Amygdala (tissue), 56 donors: ENCODE results near the gene CFHR3.
"Not testable (repeated sequence)": the region's sequence is repeated elsewhere in the genome, so short reads cannot be mapped to it uniquely, and the experiment has no call there.

ENCODE experiments used
- DNase-seq, 56 donors: peaks; one replicate each; lab custom pipeline; 2025; lab: John Stamatoyannopoulos, UW

Gene CFHR3

GRCh38 chr1:196774603-196775002 lies at the start of gene CFHR3:
Gene CFHR3, plus strand, starts transcription at chr1:196774840. Its CDS starts 47 bp downstream, at chr1:196774887.
- DNase-seq = no peak

GRCh38 chr1:196732526-196732925 lies 42.1 kb upstream of the CFHR3 start:
- no peak for DNase-seq

GRCh38 chr1:196733091-196733970 lies 41.3 kb upstream of the CFHR3 start:
- no peak for DNase-seq

GRCh38 chr1:196734006-196734405 lies 40.6 kb upstream of the CFHR3 start:
- no peak for DNase-seq

GRCh38 chr1:196734460-196734859 lies 40.2 kb upstream of the CFHR3 start:
- DNase-seq = no peak

GRCh38 chr1:196738730-196739129 lies 35.9 kb upstream of the CFHR3 start:
- no peak for DNase-seq

GRCh38 chr1:196743244-196743643 lies 31.4 kb upstream of the CFHR3 start:
- not testable (repeated sequence) for DNase-seq

GRCh38 chr1:196765019-196765740 lies 9.5 kb upstream of the CFHR3 start:
- not testable (repeated sequence) for DNase-seq

GRCh38 chr1:196769823-196770222 lies 4.8 kb upstream of the CFHR3 start:
- DNase-seq = not testable (repeated sequence)

GRCh38 chr1:196773713-196774112 lies 927 bp upstream of the CFHR3 start:
- no peak for DNase-seq

- DNase-seq = no peak
Measured at GRCh38 chr1:196774175-196774574, 465 bp upstream of the CFHR3 start.

- no peak for DNase-seq
Measured at GRCh38 chr1:196777603-196778002, 3.0 kb downstream of the CFHR3 start.

- DNase-seq = no peak
Measured at GRCh38 chr1:196779093-196779492, 4.5 kb downstream of the CFHR3 start.

- DNase-seq = not testable (repeated sequence)
Measured at GRCh38 chr1:196791252-196791651, 16.6 kb downstream of the CFHR3 start.

- not testable (repeated sequence) for DNase-seq
Measured at GRCh38 chr1:196794103-196794502, 19.5 kb downstream of the CFHR3 start.

GRCh38 chr1:196797891-196798290 lies 23.3 kb downstream of the CFHR3 start:
- DNase-seq = no peak

- not testable (repeated sequence) for DNase-seq
Measured at GRCh38 chr1:196801920-196802319, 27.3 kb downstream of the CFHR3 start.

GRCh38 chr1:196808529-196809235 lies 34.0 kb downstream of the CFHR3 start:
- DNase-seq = no peak

- DNase-seq = not testable (repeated sequence)
Measured at GRCh38 chr1:196817442-196817841, 42.8 kb downstream of the CFHR3 start.

GRCh38 chr1:196819531-196819930 lies 44.9 kb downstream of the CFHR3 start, which contains the start of gene CFHR1:
Gene CFHR1, plus strand, starts transcription at chr1:196819731. Its CDS starts 114 bp downstream, at chr1:196819845.
- not testable (repeated sequence) for DNase-seq

GRCh38 chr1:196827860-196828259 lies 53.2 kb downstream of the CFHR3 start:
- DNase-seq = not testable (repeated sequence)
